Stimulated activated CD4-positive, alpha-beta T cell treated with anti-CD3 and anti-CD28 coated beads, Interleukin-1b, Interleukin-23, amount 100 ng/mL, for 24 hours (primary cell): ENCODE measurements around the gene SIVA1.
A peak's percentile ranks its signal among the peaks of the same experiment; 100 is the strongest.
"Not testable (repeated sequence)": the region's sequence is repeated elsewhere in the genome, so short reads cannot be mapped to it uniquely, and the experiment has no call there.

ENCODE experiments used
- DNase-seq, 4 experiments: peaks; one replicate each; pipeline ENCODE4 v3.0.0-alpha.2; 2020; ENCODE audit warnings: low read depth in 4 of 4, low spot score in 1 of 4

SIVA1 gene

DNA sequence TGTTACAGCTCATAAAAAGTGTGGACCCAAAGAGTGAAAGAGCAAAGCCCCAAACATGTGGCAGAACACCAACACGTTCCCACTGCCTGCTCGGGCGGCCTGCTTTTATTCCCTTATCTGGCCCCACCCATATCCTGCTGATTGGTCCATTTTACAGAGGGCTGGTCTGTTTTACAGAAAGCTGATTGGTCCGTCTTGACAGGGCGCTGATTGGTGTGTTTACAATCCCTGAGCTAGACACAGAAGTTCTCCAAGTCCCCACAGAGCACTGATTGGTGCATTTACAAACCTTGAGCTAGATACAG is 2.2 kb upstream of the SIVA1 start:
- not testable (repeated sequence) for DNase-seq

DNA sequence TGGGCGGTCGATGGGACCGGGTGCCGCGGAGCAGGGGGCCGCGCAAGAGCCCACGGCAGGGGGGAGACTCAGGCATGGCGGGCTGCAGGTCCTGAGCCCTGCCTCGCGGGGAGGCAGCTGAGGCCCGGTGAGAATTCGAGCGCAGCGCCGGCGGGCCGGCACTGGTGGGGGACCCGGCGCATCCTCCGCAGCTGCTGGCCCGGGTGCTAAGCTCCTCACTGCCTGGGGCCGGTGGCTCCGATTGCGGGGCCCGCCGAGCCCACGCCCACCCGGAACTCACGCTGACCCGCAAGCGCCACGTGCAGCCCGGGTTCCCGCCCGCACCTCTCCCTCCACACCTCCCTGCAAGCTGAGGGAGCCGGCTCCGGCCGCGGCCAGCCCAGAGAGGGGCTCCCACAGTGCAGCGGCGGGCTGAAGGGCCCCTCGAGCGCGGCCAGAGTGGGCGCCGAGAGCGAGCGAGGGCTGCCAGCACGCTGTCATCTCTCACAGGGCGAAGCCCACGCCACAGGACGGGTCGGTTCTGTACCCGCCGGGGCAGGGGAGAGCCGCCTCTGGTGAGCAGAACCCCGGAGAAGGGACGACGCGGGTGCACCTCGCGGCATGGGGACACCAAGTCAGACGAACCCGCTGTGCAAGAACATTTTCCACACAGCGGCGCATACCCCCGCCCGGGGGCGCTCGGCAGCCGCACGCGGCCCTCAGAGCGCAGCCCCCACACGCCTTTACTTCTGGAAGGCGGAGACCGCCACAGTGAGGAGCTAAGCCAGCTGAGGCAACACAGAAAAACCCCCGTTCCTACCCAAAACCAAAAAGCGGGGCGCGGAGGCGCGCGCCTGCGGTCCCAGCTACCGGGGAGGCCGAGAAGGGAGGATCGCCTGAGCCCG is 1.2 kb upstream of the SIVA1 start:
- DNase-seq = no peak

DNA sequence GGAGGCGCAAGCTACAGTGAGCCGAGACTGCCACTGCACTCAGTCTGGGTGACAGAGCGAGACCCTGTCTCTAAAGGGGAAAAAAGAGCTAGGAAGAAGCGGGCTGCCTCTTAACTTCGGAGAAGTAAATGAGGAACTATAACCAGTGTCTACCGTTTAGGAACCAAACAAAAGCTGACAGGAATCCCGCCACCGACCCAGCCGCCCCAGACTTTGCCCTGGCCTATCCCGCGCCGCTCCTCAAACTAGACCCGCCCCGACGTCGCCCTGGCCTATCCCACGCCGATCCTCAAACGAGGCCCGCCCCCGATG is 568 bp upstream of the SIVA1 start:
- no peak for DNase-seq

DNA sequence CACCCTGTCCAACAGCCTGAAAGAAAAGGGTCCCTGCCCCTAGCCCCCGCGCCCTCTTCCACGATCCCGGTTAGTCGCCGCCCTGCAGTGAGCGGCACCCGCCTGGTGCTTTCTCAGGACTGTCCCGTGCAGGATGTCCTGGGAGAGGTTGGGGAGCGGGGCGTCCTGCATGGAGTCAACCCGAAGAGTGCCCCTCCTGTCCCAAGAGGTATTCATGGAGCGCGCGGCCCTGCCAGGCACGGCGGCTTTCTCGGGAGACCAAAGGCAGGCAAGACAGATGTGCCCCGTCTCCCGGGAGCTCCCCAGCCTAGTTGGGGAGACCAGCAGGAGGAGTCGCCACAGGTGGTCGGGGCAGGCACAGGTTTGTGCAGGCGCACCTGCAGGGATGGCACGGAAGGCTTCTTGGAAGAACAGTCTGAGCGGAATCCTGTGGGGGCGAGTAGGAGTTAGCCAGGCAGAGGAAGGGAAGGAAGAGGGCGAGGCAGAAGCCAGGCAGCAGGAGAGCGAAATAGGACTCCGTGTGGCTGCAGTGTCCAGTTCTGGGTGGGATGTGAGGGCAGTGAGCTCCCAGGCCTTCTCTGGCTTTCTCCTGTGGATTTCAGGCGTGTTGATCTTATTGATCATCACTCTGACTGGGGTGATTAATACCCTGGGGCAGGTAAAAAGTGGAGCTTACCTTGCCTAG is 723 bp downstream of the SIVA1 start:
- no peak for DNase-seq

DNA sequence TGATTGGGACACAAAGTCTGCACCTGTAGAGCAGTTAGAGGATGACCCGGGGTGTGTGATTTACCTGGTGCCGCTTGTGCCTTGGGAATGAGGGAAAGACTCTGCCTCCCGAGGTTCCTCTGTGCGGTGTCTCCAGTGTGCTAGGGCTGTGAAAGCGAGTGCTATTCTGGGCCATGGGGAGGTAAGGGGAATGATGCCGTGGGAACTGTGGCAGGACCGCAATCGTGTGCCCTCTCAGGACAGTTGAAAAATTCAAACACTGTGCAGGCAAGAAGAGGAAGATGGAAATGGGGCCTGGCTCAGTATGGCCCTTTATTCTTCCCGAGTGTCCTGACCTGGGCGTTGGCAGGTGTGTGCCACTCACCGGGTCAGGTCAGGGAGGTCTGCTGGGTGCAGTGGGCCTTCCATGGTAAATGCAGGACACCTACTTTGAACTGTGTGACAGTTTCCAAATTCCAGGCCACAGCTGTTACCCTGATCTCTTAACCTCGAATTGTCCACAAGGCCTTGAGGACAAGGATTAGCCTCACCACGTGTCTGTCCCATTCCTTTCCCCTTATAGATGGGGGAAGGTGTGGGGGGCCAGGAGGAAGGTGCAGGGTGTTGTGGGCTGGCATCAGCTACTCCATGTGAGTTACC is 1.4 kb downstream of the SIVA1 start:
- no peak for DNase-seq

DNA sequence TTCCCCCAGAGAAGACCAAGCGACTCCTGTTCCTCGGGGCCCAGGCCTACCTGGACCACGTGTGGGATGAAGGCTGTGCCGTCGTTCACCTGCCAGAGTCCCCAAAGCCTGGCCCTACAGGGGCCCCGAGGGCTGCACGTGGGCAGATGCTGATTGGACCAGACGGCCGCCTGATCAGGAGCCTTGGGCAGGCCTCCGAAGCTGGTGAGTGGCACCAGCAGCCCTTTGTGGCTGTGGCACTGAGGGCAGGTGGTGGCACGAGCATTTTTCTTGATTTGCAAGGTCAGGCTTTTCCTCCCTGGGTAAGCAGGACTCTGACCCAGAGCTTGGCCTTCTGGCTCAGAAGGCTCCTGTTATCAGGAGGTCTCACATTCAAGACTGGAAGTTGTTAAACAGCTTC is 2.7 kb downstream of the SIVA1 start:
- no peak for DNase-seq

DNA sequence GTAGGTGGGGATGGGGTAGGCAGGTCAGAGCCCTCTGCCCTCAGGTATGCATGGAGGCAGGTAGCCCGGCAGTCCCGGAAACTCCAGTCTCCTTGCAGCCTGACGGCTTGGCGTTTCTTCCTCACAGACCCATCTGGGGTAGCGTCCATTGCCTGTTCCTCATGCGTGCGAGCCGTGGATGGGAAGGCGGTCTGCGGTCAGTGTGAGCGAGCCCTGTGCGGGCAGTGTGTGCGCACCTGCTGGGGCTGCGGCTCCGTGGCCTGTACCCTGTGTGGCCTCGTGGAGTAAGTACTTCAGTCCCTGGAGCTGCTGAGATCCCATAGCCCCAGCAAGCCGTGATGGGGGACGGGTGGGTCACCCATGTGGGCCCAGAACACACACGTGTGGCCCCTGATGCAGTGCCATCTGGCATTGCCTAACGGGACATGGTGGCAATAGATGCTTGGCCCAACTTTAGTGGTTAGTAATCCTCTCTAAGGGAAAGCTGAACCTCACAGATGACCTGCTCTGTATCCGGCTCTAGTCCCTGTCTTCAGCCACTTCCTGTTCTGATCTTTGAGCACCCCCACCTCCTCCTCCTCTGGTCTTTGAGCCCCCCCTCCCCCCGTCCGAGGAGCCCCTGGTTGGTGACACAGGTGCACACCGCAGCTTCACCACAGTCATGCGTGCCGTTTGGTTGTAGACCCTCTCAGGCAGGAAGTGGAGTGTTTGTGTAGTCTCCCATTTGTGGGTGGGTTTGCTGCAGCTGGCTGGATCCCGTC is 3.7 kb downstream of the SIVA1 start:
- no peak for DNase-seq

DNA sequence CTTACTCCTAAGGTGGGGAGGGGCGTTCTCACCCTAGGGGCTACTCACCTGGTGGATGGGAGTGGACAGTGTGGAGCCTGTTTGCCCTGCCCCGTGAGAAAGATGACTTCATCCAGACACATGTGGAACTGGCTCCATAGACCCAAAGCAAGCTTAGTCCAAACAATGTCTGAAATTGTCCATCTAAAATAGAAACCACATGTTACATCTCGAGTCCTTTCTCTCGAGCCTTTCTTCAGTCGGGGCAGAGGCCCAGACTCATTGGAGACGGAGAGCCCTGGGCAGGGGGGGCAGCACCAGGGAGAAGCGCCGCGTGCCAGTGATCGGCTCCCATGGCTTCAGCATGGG is 4.3 kb downstream of the SIVA1 start:
- DNase-seq = no peak

DNA sequence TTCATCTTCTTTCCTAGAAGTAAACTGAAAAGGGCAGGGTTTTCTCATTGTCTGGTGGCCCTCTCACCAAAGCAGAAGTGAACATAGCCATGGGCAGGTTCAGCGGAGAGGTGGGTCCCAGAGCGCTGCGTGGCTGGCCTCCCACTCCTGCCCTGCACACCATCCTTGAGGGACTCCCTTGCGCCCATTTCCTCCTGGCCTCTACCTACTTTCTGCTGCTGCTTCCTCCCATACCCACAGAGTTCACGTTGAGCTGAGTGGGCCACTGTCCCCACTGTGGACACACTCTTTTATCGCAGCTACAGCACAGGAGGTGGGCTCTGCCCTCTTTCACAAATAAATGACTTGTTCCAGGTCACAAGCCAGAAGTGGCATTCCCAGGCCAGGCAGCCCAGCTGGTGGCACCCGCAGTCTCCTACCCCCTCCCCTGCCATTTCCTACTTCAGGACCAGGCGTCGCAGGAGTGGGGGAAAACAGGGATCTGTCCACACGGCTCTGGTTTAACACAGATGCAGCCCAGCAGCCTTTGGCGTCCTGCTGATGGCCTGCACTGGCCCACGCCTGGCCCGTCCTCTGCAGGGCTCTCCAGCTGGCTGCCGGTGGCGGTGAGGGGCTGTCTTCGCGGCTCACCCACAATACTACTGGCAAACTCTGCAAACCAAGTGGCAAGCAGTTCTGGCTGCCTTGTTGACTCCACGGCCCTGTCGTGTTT is 4.9 kb downstream of the SIVA1 start:
- DNase-seq = no peak

DNA sequence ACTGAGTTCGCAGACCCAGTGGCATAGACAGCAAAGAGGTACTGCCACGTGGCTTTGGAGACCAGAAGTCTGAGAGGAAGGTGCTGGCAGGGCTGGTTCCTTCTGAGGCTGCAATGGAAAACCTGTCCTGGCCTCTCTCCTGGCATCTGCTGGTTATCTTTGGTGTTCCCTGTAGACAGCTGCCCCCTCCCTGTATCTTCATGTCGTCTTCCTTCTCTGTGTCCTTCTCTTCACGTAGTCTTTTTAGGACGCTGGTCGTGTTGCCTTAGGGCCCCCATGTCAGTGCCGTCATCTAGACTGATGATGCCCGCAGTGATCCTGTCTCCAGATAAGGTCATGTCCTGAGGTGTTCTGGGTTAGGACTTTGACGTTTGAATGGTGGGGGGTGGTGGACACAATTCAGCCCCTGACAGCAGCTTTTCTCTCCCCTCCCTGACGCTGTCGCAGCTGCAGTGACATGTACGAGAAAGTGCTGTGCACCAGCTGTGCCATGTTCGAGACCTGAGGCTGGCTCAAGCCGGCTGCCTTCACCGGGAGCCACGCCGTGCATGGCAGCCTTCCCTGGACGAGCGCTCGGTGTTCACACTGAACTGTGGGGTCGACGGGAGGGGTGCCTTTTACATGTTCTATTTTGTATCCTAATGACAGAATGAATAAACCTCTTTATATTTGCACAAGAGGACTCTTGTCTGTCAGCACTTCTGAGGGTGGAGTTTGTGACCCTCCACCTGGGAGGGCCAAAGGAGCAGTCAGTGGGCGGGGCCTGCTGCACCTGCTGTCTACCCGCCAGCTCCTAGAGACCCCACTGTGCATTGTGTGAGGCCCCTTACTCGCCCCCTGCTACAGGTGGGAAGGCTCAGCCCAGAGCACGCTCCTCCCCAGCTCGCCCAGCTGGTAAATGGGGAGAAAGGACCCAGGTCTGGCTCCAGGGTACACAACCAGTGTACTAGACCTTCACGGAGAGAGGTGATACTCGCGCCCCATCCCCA is 6.3 kb downstream of the SIVA1 start:
- DNase-seq = no peak

DNA sequence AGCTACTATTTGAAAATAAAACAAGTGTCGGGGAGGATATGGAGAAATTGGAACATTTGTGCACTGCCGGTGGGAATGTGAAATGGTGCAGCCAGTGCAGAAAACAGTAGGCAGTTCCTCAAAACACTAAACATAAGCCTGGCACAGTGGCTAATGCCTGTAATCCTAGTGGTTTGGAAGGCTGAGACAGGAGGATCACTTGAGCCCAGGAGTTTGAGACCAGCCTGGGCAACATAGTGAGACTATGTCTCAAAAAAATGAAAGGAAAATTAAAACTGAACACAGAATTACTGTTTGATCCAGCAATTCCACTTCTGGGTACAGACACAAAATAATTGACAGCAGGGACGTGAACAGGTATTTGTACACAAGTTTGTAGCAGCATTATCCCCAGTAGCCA is 12.6 kb downstream of the SIVA1 start:
- DNase-seq = no peak

DNA sequence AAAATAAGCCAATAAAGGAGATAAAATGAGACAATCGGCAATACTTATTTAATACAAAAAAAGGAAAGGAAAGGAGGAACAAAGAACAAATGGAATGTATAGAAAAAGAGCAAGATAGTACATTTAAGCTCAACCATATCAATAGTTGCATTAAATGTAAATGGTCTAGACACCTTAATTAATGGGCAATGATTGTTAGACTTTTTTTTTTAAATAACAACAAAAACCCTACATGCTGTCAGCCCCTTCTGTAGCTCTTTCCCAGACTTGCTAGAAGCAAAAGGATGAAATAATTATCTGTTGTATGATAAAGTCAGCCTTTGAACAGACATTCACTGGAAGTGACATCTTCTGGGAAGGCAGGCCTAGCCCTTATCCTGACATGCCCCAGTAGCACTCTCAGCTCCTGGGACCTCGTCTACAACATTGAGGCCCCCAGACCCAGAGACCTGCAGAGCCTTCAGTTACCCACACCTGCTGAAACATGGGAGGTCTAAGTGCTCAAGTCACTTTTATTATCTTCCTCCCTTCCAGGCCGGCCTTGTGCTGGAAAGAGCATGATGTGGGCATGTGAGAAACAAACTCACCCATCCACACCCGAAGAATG is 13.4 kb downstream of the SIVA1 start:
- DNase-seq = no peak

DNA sequence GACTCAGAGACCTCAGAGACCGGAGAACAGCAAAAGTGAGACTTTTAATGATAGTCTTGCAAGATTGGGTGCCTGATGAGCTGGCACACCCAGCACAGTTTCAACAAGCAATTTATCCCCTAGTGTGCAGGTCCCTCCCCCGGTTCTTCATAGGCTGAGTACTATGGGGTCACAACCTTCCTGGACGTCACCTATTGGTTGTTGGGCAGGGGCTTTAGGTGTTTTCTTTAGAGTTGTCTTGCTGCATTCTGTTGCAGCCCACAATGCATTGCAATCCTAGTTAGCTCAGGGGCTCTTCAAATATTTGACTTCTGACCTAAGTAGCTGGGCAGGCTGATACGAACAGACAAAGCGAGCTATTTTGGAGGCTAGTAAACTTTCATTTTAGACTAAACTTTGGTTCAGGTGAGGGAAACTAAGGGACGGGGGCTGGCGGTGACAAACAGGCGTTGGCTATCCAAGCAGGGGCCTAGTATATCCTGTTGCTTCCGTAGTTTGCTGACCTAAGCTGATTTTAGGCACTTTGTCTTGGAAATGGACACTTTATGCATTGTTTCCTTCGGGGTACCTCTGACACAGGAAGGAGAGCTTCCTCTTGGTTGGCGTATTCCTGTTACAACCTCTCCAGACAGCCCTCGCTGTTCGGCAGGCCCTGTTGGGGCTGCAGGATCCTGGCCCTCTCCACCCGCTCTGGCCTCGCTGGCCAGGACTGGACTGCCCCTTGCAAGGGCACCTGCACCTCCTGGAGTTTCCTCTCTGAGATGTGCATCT is 14.1 kb downstream of the SIVA1 start:
- no peak for DNase-seq

DNA sequence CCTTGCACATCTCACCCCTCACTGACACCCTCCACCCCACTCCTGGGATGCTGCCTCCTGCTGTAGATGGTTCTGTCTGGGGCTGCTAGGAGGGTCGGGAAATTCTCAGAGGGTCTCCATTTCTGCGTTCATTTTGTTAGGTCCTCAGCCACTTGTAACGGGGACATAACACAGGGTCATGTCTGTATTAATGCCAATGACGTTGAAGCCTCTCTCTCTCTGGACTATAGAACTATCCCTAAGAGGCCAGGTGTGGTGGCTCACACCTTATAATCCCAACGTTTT is 14.6 kb downstream of the SIVA1 start:
- no peak for DNase-seq

DNA sequence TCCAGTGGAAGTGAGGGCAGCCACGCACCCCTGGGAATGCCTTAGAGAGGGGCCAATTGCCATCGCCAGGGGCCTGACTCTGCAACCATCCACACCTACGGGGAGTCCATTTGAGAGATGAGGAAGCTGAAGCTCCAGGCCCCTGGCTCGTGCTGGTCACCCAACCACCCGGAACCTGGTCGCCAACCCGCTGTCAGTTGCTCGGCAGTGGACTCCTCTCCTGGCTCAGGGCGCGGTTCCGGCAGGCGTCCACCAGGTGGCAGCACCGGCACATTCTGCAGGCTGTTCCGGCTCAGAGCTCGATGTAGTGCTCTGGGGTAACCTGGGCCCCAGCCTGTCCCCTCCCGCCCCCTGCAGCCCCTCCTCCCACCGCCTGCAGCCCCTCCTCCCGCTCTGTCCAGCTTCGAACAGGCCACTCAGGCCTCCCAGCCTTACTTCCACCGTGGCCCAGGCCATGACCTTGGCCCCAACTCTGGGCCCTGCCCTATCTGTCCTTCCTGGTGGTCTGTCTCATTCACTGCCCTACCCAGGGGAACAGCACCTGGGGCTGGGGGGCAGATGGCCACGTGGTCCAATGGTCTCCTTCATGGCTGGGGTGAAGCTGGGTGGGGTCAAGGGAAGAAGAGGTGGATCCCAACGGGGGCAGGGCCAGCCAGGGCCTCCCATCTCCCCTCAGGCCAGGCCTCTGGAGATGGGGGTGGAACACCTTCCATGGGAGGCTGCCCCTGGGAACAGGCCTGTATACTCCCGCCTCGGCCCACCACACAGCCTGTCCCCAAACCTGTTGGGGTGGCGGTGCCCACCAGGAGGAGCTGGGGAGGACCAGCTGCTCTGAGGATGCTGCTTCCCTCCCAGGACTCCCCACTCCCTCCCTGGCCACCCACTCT is 15.7 kb downstream of the SIVA1 start:
- peak; percentile 80 to 97 (median 86) for DNase-seq

DNA sequence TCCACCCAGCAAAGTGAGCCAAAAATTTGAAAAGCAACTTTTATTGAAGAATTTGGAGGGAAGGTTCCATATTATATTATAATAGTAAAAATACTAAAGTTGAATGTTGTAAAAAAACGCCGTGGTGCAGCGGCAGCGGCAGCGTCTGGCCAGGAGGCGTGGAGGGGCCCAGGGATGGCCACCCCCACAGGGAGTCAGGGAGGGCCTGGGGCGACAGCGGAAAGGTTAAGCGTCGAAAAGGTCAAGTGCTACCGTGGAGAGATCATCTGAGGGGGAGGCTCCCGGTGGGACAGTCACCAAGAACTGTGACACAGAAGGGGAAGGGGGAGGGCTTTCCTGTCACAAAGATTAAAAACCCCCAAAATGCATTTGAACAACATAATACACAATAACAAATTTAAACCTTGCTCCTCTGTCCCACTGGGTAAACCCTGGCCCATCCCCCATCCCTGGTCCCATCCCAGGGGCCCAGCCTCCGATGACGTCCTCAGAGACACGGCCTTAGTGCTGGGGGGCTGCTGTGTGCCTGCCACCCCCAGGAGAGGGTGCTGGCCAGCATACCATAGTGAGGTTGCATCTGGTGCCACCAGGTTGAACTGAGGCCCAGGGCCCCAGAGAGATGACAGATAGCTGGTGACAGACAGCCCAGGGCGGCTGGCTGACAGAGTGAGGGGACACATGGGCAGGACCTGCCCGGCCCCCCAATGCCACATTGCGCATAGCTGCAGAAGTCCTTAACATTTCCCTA is 16.6 kb downstream of the SIVA1 start:
- DNase-seq = no peak

DNA sequence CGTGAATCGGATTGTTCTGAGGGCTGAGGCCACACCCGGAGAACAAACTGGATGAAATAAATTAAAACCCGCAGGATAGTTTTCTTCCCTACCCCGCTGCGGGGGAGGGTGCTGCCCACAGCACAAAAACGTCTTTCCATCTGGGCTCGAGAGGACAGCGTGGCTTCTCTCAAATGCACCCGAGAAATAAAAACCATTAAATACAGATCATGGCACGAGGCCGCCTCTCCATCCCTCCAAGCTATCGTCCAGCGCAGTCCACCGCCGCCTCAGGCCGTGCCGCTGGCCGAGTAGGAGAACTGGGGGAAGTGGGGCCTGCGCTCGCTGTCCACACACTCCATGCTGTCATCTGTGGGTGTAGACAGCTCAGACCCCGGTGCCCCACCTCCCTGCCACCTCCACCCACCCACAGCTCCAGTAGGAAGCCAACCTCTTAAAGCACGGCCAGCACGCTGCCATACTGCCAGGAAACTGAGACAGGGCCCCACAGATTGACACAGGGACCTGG is 17.2 kb downstream of the SIVA1 start:
- no peak for DNase-seq
